ENCODE measurements around the gene BAZ1B. TPM values are rescaled to one million over a fixed set of nuclear protein-coding genes. Genes with fewer than 3 reads are reported as not detected.

BAZ1B gene
- total RNA-seq, 3 donors from 2014 or later (not counting 1 experiment from before 2014, with no cell fraction given), result 50.1 to 61.9 (median 59.9) TPM

DNA sequence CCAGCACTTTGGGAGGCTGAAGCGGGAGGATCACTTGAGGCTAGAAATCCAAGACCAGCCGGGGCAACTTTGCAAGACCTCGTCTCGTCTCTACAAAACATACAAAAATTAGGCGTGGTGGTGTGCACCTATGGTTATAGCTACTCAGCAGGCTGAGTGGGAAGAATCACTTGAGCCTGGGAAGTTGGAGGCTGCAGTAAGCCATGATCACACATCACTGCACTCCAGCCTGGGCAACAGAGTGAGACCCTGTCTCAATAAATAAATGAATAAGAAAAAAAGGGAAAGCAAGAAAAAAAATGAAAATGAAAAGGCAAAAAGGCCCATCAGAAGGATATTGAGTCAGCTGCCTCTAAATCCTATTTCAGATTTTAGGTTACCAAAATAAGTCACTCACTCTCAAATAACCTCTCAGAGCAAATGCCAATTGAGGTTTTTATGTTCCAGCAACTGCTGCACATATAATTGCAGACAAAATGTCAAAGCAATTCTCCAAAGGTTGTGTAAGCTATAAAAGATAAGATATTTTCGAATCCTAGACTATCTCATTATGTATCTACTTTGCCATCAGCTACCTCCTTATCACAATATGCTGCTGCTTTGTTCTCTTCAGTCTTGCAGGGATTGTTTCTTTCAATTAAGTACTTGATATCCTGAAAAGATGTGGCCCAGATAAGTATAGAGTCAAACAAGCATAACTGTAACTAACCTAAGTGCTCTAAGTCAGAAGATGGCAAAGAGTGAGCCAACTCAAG, 4.7 kb downstream of the BAZ1B start:
- DNase-seq (no peak), ATAC-seq (no peak)
- no peaks in the 10 kb centered on the region for H3K27me3 Mint-ChIP-seq (ENCODE audit: low read depth in 2 of 2)
- no peaks in the 10 kb centered on the region for H3K27me3 ChIP-seq (ENCODE audit: control insufficient read depth, insufficient read depth, low read length)
- H3K9me3 ChIP-seq (ENCODE audit: control insufficient read depth, insufficient read depth, low read length), result no peaks in the 10 kb centered on the region
- peaks cover 18% of the 10 kb centered on the region for H3K36me3 ChIP-seq (ENCODE audit: control insufficient read depth, insufficient read depth, low read length)
- intact Hi-C loops (cut with micrococcal nuclease), result no loop called here
- H3K27ac ChIP-seq (ENCODE audit: low read length), result no peak overlapping the region
- peaks cover 20% of the 10 kb centered on the region for H3K4me1 ChIP-seq (ENCODE audit: control insufficient read depth, insufficient read depth, low read length)
- WGBS (ENCODE audit: insufficient coverage), result 97% methylated on average over 5 of the region's 6 CpGs
- H3K27ac Mint-ChIP-seq, result peak overlapping the region; percentile 40 to 45
- no peaks in the 10 kb centered on the region for H3K9me3 Mint-ChIP-seq
- H3K4me1 Mint-ChIP-seq, result peaks cover 58 to 67% of the 10 kb centered on the region in 2 donors
- H3K4me3 ChIP-seq (ENCODE audit: low read length), result no peak overlapping the region
- no peaks in the 10 kb centered on the region for H3K36me3 Mint-ChIP-seq
- no peak overlapping the region for H3K4me3 Mint-ChIP-seq
- TF ChIP-seq, protein P1, sequence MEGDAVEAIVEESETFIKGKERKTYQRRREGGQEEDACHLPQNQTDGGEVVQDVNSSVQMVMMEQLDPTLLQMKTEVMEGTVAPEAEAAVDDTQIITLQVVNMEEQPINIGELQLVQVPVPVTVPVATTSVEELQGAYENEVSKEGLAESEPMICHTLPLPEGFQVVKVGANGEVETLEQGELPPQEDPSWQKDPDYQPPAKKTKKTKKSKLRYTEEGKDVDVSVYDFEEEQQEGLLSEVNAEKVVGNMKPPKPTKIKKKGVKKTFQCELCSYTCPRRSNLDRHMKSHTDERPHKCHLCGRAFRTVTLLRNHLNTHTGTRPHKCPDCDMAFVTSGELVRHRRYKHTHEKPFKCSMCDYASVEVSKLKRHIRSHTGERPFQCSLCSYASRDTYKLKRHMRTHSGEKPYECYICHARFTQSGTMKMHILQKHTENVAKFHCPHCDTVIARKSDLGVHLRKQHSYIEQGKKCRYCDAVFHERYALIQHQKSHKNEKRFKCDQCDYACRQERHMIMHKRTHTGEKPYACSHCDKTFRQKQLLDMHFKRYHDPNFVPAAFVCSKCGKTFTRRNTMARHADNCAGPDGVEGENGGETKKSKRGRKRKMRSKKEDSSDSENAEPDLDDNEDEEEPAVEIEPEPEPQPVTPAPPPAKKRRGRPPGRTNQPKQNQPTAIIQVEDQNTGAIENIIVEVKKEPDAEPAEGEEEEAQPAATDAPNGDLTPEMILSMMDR (IDR thresholded peaks at IDR 0.05), result no peak

DNA sequence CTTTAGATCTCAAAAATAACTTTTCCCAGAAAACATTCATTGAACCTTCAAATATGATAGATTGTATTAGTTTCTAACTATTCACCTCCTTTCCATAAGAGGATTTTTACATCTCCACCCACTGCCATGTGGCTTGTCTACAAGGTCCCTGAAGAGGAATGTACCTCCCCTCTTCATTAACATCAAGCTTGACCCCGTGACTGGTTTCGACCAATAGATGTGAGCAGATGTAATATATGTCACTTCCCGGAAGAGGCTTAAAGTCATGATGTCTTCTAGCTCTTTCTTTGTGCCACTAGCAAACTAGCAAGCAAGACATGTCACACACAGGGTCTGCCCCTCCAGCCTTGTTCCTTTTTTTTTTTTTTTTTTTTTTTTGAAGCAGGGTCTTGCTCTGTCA, 6.9 kb downstream of the BAZ1B start:
- peaks cover 10% of the 10 kb centered on the region for H3K4me1 ChIP-seq (ENCODE audit: control insufficient read depth, insufficient read depth, low read length)
- TF ChIP-seq, protein P1 (IDR thresholded peaks at IDR 0.05), result no peak
- Mint-ChIP-seq H3K4me1 (peaks cover 53 to 56% of the 10 kb centered on the region in 2 donors), H3K27me3 (ENCODE audit: low read depth in 2 of 2) (no peaks in the 10 kb centered on the region), H3K9me3 (no peaks in the 10 kb centered on the region), H3K27ac (peak overlapping the region in 1 of 2 donors; percentile 76), H3K4me3 (no peak overlapping the region), H3K36me3 (no peaks in the 10 kb centered on the region)
- WGBS (ENCODE audit: insufficient coverage), result 82% methylated on average over 3 of the region's 3 CpGs
- no peaks in the 10 kb centered on the region for H3K9me3 ChIP-seq (ENCODE audit: control insufficient read depth, insufficient read depth, low read length)
- DNase-seq (peak in 1 of 2 donors; percentile 27), ATAC-seq (peak in 2 of 3 donors; percentile 49 to 61)
- H3K27me3 ChIP-seq (ENCODE audit: control insufficient read depth, insufficient read depth, low read length), result no peaks in the 10 kb centered on the region
- H3K27ac ChIP-seq (ENCODE audit: low read length), result no peak overlapping the region
- peaks cover 23% of the 10 kb centered on the region for H3K36me3 ChIP-seq (ENCODE audit: control insufficient read depth, insufficient read depth, low read length)
- H3K4me3 ChIP-seq (ENCODE audit: low read length), result no peak overlapping the region
- intact Hi-C loops (cut with micrococcal nuclease), result no loop called here

DNA sequence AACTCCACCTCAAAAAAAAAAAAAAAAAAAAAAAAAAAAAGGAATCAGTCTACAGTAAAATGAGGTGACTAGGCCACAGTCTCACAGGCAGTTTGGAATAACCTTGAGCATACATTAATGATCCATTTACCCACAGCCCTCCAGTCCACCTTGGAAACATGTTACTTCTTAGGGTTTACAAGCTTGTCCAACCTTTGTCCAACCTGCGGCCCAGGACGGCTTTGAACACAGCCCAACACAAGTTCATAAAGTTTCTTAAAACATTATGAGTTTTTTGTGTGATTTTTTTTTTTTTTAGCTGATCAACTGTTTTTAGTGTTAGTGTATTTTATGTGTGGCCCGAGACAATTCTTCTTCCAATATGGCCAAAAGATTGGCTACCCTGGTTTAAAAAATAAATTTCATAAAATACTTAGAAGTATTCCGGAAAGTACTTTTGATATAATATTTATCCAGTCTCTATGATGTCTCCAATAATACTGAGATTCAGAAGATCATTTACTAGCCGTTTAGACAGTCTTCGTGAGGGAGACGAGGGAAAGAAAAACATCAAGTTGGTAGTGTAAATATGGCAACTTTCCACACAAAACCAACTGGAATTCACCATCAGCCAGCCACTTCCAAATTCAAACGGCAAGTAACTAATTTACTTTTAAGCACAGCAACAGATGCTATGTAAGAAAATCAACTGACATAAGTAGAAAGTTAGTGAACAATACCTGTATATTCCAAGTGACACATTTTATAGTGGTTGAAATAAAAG, 9.9 kb downstream of the BAZ1B start:
- H3K4me3 Mint-ChIP-seq, result no peak overlapping the region
- H3K9me3 Mint-ChIP-seq, result no peaks in the 10 kb centered on the region
- no peak overlapping the region for H3K27ac ChIP-seq (ENCODE audit: low read length)

More for the DNA sequence above, 9.9 kb downstream of the BAZ1B start:
- WGBS (ENCODE audit: insufficient coverage), result no CpG with 5 or more reads among the region's 8 CpGs
- intact Hi-C loops (cut with micrococcal nuclease), result no loop called here
- DNase-seq, result no peak
- Histone ChIP-seq H3K4me1 (ENCODE audit: control insufficient read depth, insufficient read depth, low read length) (no peaks in the 10 kb centered on the region), H3K4me3 (ENCODE audit: low read length) (no peak overlapping the region), H3K36me3 (ENCODE audit: control insufficient read depth, insufficient read depth, low read length) (peaks cover 38% of the 10 kb centered on the region), H3K27me3 (ENCODE audit: control insufficient read depth, insufficient read depth, low read length) (no peaks in the 10 kb centered on the region), H3K9me3 (ENCODE audit: control insufficient read depth, insufficient read depth, low read length) (no peaks in the 10 kb centered on the region)
- H3K27ac Mint-ChIP-seq, result no peak overlapping the region
- H3K4me1 Mint-ChIP-seq, result peaks cover 25 to 31% of the 10 kb centered on the region in 2 donors
- H3K36me3 Mint-ChIP-seq, result peaks cover 4% of the 10 kb centered on the region
- H3K27me3 Mint-ChIP-seq (ENCODE audit: low read depth in 2 of 2), result no peaks in the 10 kb centered on the region
- no peak for ATAC-seq
- TF ChIP-seq, protein P1 (IDR thresholded peaks at IDR 0.05), result no peak
